Transverse colon (tissue), 4 donors: ENCODE results near the gene RNF14. TPM values are rescaled to one million over a fixed set of nuclear protein-coding genes. Genes with fewer than 3 reads are reported as not detected.
"Not testable (repeated sequence)": the region's sequence is repeated elsewhere in the genome, so short reads cannot be mapped to it uniquely, and the experiment has no call there.

Source experiments
- DNase-seq: peaks from one replicate; pipeline ENCODE4 v3.0.0-alpha.2; 2019
- H3K27ac ChIP-seq, 4 donors: fragments of 200-600 bp; sonication (generic); 2 replicates each; pipeline ENCODE4 v1.5.1; 2016 to 2018; ENCODE audit warnings: inconsistent platforms in 4 of 4
- H3K27me3 ChIP-seq: fragments of 200-600 bp; sonication (generic); 2 replicates; pipeline ENCODE4 v1.5.1; 2017; ENCODE audit warnings: inconsistent platforms
- H3K36me3 ChIP-seq, 4 donors: fragments of 200-600 bp; sonication (generic); 2 replicates each; pipeline ENCODE4 v1.5.1; 2017 to 2019; ENCODE audit warnings: inconsistent platforms in 4 of 4
- H3K4me1 ChIP-seq, 4 donors: fragments of 200-600 bp; sonication (generic); 2 replicates each; pipeline ENCODE4 v1.5.1; 2017 to 2020; ENCODE audit warnings: inconsistent platforms in 4 of 4
- H3K4me3 ChIP-seq, 4 donors: fragments of 200-600 bp; sonication (generic); 1 replicate in 1 of 4; 2 replicates in 3 of 4; pipeline versions ENCODE4 v1.5.1 to v1.6.1; 2017 to 2019; ENCODE audit warnings: inconsistent platforms in 4 of 4
- H3K9me3 ChIP-seq, 2 donors: fragments of 200-600 bp; sonication (generic); 2 replicates each; pipeline ENCODE4 v1.5.1; 2017 to 2019; ENCODE audit warnings: inconsistent platforms in 2 of 2
- EP300 ChIP-seq: sonication (generic); formaldehyde crosslinking; IDR thresholded peaks from one replicate; pipeline ENCODE4 v1.6.1; 2017; ENCODE audit warnings: antibody characterized with exemption, low read depth
- POLR2A ChIP-seq: fragments of 450-650 bp; IDR thresholded peaks from one replicate; pipeline ENCODE4 v1.6.1; 2016; ENCODE audit warnings: antibody characterized with exemption, mild to moderate bottlenecking, moderate library complexity
- POLR2AphosphoS5 ChIP-seq, 3 donors: sonication (generic); formaldehyde crosslinking; IDR thresholded peaks; one replicate each; pipeline ENCODE4 v1.6.1; 2016; ENCODE audit warnings: antibody characterized with exemption in 3 of 3
- whole genome bisulfite sequencing, 2 donors: methylation state at CpG; one replicate each; pipeline ENCODE4 v1.1.5; 2018; ENCODE audit warnings: low coverage in 1 of 2; 5-methylcytosine and 5-hydroxymethylcytosine counted together
- in situ Hi-C, 4 donors: fragments of 200-750 bp; cut with MboI; loops; one replicate each; pipeline versions ENCODE4 v1.15.0 to v1.15.1; 2017; ENCODE audit warnings: low sequenced_read_pairs in 3 of 4, low pct_ligation_motif_present in 1 of 4, low pct_unique_long_range_greater_than_20kb in 1 of 4
- intact Hi-C: fragments of 100-400 bp; cut with DNase I; formaldehyde crosslinking; loops from one replicate; pipeline ENCODE4 v1.15.1; 2023; ENCODE audit warnings: low total_unique reads
- total RNA-seq, 4 donors: library from RNA; depleted of rRNA; stranded (reverse); fragments of >200 nt; gene quantifications; one replicate each; pipeline ENCODE4 v1.1.0, GENCODE V29; 2016
- TF ChIP-seq, protein P1 (sequence below), 5 experiments: fragments of 200-600 bp in 3 of 5; fragments of 450-650 bp in 2 of 5; sonication (generic) in 3 of 5; IDR thresholded peaks; 1 replicate in 2 of 5; 2 replicates in 3 of 5; pipeline ENCODE4 v1.5.1; 2016 to 2017; ENCODE audit warnings: antibody characterized with exemption in 5 of 5, inconsistent platforms in 3 of 5, mild to moderate bottlenecking in 2 of 5, moderate library complexity in 1 of 5

RNF14 gene
- total RNA-seq, 4 donors from 2014 or later = 15.3 to 66.7 (median 57.1) TPM

DNA sequence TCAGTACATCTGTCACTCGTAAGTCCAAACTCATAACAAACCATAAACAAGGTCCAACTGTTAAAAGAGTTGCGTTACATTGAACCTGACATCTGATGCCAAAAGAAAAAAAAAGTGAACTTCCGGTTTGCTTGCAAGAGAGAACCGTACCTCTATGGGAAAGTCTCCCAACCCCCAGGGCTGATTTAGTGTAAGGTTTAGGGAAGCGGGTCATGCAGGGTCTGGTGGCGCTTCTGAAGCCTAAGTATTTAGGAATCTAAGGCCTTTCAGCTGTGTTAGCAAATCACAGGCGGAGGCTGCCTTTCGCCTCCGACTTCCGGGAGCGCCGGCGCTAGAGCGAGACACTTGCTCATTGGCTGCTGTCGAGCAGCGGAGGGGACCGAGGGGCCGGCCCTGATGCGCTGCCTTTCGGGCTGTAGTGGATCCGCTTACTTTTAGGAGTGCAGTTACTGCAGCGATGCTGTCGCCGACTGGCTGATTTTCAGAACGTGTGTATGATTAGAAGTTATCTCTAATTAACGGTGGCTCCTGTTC, 55.9 kb downstream of the RNF14 start:
- Histone ChIP-seq H3K4me3 (peak overlapping the region in 3 of 4 donors; percentile 28 to 56 (median 45)), H3K27ac (peak overlapping the region; percentile 80 to 88 (median 82)), H3K27me3 (no peaks in the 10 kb centered on the region), H3K4me1 (peaks cover 0 to 10% (median 2%) of the 10 kb centered on the region in 4 donors), H3K9me3 (no peaks in the 10 kb centered on the region), H3K36me3 (no peaks in the 10 kb centered on the region)
- intact Hi-C loops (no loop called here), in situ Hi-C loops (loop anchor here in 1 of 4 donors (25.0 kb wide), 1 partner anchor 312 kb away; the partner anchor contains the start of gene SPRY4)
- DNase-seq = peak; percentile 85
- TF ChIP-seq POLR2AphosphoS5 (IDR thresholded peaks at IDR 0.05) = peak; percentile 42 to 53 (median 45)
- no peak for TF ChIP-seq EP300
- TF ChIP-seq, protein P1, sequence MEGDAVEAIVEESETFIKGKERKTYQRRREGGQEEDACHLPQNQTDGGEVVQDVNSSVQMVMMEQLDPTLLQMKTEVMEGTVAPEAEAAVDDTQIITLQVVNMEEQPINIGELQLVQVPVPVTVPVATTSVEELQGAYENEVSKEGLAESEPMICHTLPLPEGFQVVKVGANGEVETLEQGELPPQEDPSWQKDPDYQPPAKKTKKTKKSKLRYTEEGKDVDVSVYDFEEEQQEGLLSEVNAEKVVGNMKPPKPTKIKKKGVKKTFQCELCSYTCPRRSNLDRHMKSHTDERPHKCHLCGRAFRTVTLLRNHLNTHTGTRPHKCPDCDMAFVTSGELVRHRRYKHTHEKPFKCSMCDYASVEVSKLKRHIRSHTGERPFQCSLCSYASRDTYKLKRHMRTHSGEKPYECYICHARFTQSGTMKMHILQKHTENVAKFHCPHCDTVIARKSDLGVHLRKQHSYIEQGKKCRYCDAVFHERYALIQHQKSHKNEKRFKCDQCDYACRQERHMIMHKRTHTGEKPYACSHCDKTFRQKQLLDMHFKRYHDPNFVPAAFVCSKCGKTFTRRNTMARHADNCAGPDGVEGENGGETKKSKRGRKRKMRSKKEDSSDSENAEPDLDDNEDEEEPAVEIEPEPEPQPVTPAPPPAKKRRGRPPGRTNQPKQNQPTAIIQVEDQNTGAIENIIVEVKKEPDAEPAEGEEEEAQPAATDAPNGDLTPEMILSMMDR (IDR thresholded peaks at IDR 0.05) = no peak
- TF ChIP-seq POLR2A = peak; percentile 32
- 0 to 1% methylated on average over 4 to 18 of the region's 26 CpGs for WGBS, 2 donors

DNA sequence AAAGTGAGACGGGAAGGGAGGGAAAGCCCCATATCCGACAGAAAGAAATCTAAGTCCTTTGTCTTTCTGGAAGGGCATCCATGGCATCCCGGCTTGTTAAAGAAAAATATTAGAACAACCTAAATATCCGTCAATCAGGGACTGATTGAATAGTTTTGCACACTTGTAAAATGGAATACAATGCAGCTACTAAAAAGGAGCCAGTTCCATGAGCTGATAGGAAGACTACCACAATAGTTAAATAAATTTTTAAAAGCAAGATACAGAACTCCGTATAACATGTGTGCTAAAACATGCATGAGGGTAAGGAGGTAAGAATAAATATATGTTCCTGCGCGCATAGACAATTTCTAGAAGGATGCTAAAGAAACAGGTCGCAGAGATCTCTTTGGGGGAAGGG, 56.7 kb downstream of the RNF14 start:
- intact Hi-C loops (no loop called here), in situ Hi-C loops (no loop called here)
- peaks cover 0 to 10% (median 2%) of the 10 kb centered on the region in 4 donors for H3K4me1 ChIP-seq
- WGBS, 2 donors = 75 to 83% methylated on average over 7 to 8 of the region's 8 CpGs
- TF ChIP-seq, protein P1 (IDR thresholded peaks at IDR 0.05) = no peak
- TF ChIP-seq EP300 = no peak
- no peak for TF ChIP-seq POLR2AphosphoS5 (IDR thresholded peaks at IDR 0.05)
- no peak for TF ChIP-seq POLR2A
- no peaks in the 10 kb centered on the region for H3K27me3 ChIP-seq
- H3K27ac ChIP-seq = peak overlapping the region; percentile 80 to 88 (median 82)
- H3K9me3 ChIP-seq = no peaks in the 10 kb centered on the region
- no peaks in the 10 kb centered on the region for H3K36me3 ChIP-seq
- H3K4me3 ChIP-seq = no peak overlapping the region
- no peak for DNase-seq

DNA sequence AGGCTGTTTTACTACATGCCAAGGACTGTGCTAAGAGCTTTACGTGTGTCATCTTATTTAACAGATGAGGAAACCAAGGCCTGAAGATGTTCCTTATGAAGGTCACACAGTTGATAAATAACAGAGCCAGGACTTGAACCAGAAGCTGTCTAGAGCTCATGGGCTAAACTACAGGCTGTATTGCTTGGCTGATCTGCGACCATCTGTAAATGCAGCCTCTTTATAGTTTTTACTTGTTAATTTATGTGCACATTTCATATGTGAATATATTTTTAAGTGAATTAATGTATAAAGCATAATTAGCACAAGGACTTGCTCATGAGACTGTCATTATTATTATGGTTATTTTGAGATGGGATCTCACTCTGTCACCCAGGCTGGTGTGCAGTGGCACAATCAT, 63.2 kb downstream of the RNF14 start:
- 88 to 94% methylated on average over 2 of the region's 2 CpGs for WGBS, 2 donors
- no peak overlapping the region for H3K27ac ChIP-seq
- H3K9me3 ChIP-seq = no peaks in the 10 kb centered on the region
- no peak overlapping the region for H3K4me3 ChIP-seq
- H3K4me1 ChIP-seq = no peaks in the 10 kb centered on the region
- in situ Hi-C loops = no loop called here
- no peaks in the 10 kb centered on the region for H3K36me3 ChIP-seq
- no peak for DNase-seq
- TF ChIP-seq, protein P1 (IDR thresholded peaks at IDR 0.05) = no peak
- TF ChIP-seq POLR2AphosphoS5 (IDR thresholded peaks at IDR 0.05) = no peak
- no peak for TF ChIP-seq POLR2A
- TF ChIP-seq EP300 = no peak
- intact Hi-C loops = no loop called here
- no peaks in the 10 kb centered on the region for H3K27me3 ChIP-seq

DNA sequence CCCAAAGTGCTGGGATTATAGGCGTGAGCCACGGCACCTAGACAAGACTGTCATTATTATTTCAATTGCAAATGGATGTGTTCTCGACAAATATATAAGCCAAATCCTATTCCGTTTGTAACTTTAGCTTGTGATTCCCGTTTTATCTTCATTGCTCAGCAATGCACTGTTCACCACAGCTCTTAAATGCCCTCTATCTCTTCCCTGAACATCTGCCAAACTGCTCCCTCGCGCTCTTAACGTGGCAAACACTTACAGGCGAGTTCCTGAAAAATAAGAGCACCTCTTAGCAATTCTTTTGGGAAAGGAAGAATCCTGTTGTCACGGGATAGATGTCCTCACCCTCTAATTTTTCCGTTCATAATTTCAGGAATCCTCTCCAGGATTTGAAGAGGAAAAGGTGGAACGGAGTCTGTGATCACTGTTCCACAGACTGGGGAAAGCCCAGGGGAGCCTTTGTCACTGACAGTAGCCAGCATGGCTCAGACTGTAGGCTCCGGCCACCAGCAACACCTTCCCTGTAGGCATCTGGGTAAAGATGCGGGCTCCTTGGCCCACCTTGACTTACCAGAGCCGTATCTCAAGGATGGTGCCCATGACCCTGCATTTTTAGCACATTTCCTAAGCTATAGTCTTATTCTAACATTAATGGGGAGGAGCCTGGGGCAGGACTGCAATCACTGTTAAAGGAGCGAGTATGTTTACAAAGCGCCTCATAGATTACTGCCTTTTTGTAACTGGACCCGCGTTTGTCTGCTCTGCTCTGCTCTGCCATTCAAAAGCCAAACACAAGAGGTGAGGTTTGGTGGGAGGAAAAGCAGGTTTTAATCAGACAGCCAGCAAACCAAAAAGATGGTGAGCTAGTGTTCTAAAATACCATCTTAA, 64.1 kb downstream of the RNF14 start:
- in situ Hi-C loops (no loop called here), intact Hi-C loops (no loop called here)
- WGBS, 2 donors = 77% methylated on average over 13 to 19 of the region's 19 CpGs
- Histone ChIP-seq H3K9me3 (no peaks in the 10 kb centered on the region), H3K27me3 (no peaks in the 10 kb centered on the region), H3K36me3 (no peaks in the 10 kb centered on the region), H3K4me3 (no peak overlapping the region), H3K27ac (no peak overlapping the region), H3K4me1 (no peaks in the 10 kb centered on the region)
- TF ChIP-seq POLR2A = no peak
- TF ChIP-seq EP300 = no peak
- no peak for TF ChIP-seq POLR2AphosphoS5 (IDR thresholded peaks at IDR 0.05)
- TF ChIP-seq, protein P1 (IDR thresholded peaks at IDR 0.05) = no peak
- no peak for DNase-seq

DNA sequence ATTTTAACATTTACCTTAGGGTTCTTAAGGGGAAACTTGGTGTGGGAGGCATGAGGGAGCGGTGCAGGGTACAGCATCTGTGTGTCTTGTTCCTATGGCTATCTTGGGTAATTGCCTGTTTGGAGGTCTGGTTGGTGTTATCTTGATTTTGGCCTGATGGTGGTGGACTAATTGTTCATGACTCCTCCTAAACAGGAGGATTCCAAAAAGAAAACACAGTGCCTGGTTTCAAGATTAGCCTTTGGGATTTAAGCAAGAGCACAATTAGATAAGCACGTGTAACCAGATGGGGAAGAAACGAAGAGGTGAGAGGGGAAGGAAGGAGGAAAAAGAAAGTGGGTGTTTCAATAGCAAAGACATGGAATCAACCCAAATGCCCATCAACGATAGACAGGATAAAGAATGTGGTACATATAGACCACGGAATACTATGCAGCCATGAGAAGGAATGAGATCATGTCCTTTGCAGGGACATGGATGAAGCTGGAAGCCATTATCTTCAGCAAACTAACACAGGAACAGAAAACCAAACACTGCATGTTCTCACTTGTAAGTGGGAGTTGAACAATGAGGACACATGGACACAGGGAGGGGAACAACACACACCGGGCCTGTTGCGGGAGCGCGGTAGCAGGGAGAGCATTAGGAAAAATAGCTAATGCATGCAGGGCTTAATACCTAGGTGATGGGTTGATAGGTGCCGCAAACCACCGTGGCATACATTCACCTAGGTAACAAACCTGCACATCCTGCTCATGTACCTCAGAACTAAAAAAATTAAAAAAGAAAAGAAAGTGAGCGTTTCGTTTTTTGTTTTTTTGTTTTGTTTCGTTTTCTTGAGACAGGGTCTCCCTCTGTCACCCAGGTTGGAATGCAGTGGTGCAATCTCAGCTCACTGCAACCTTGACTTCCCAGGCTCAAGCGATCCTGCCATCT, 65.0 kb downstream of the RNF14 start:
- DNase-seq, H3K27me3 ChIP-seq, H3K36me3 ChIP-seq, H3K9me3 ChIP-seq, H3K4me1 ChIP-seq, in situ Hi-C loops, H3K27ac ChIP-seq, intact Hi-C loops, H3K4me3 ChIP-seq: not testable (repeated sequence)
- 87 to 88% methylated on average over 15 of the region's 15 CpGs for WGBS, 2 donors
